ENCODE measurements around the gene MYOZ2.
"Not testable (repeated sequence)": the region's sequence is repeated elsewhere in the genome, so short reads cannot be mapped to it uniquely, and the experiment has no call there.

MYOZ2 gene

DNA sequence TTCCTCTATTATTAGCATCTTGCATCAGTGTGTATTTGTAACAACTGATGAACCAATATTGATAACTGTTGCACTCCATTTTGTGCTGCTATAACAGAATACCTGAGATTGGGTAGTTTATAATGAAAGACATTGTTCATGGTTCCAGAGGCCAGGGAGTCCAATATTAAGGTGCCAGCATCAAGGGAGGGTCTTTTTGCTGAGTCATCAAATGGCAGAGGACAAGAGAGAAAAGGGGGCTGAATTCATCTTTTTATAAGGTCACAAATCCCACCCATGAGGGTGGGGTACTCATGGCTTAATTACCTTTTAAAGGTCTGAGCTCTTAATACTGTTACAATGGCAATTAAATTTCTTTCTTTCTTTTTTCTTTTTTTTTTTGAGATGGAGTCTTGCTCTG lies 7.2 kb downstream of the MYOZ2 start:
- H3K9me3 Mint-ChIP-seq, result no peaks in the 10 kb centered on the region
- H3K36me3 Mint-ChIP-seq (ENCODE audit: low read depth), result no peaks in the 10 kb centered on the region
- H3K27ac Mint-ChIP-seq, result no peak overlapping the region
- no peak overlapping the region for H3K4me3 Mint-ChIP-seq
- no peaks in the 10 kb centered on the region for H3K27me3 Mint-ChIP-seq (ENCODE audit: low read depth)
- H3K4me1 Mint-ChIP-seq (ENCODE audit: low read depth), result peaks cover 6% of the 10 kb centered on the region

DNA sequence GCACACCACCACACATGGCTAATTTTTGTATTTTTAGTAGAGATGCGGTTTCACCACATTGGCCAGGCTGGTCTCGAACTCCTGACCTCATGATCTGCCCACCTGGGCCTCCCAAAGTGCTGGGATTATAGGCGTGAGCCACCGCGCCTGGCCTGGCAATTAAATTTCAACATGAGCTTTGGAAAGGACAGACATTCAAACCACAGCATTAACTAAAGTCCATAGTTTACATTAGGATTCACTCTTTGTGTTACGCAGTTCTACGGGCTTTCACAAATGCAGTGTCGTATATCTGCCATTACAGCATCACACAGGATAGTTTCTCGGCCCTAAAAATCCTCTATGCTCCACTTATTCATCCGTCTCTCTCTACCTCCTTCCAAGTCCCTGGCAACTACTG lies 7.7 kb downstream of the MYOZ2 start:
- H3K4me3 Mint-ChIP-seq; H3K27me3 Mint-ChIP-seq (ENCODE audit: low read depth); H3K36me3 Mint-ChIP-seq (ENCODE audit: low read depth); H3K4me1 Mint-ChIP-seq (ENCODE audit: low read depth); H3K9me3 Mint-ChIP-seq; H3K27ac Mint-ChIP-seq: not testable (repeated sequence)

DNA sequence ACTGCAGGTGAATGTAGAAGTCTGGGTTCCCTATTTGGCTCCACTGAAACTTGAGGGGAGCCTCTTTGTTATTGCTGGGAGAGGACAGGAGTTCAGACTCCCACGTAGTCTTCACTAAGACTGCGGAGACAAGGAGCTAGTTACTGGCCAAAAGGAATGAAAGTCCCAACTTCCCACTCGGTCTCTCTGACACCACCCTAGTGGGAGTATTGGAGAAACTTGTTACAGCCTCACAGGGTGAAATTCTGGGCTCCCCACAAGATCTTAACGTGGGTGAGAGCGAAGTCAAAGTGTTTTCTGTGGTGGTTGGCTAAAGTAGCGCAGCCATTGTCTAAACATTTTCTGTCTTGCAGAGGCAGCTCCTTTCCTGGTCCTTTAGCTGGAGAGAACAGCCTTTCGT lies 13.5 kb downstream of the MYOZ2 start:
- no peaks in the 10 kb centered on the region for H3K36me3 Mint-ChIP-seq (ENCODE audit: low read depth)

DNA sequence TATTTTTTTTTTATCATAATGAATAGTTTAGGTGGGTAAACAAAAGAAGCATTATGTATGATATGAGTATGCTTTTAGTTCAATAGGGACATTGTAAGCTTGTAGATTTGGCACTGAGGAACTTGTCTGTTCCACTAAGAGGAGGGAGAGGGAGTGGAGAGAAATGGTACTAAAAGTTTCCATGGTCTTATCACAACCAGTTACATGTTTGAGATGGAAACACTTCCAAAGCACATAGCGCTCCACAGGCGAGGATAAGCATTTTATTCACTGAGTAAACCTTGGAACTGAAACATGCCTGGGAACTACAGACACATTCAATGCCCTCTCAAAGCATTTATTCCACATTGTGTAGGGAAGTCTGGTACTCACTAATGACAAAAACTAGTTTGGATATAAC lies 15.5 kb downstream of the MYOZ2 start:
- Mint-ChIP-seq H3K4me3 (no peak overlapping the region), H3K27ac (no peak overlapping the region), H3K9me3 (no peaks in the 10 kb centered on the region), H3K36me3 (ENCODE audit: low read depth) (no peaks in the 10 kb centered on the region), H3K27me3 (ENCODE audit: low read depth) (peaks cover 9% of the 10 kb centered on the region), H3K4me1 (ENCODE audit: low read depth) (no peaks in the 10 kb centered on the region)

More for the DNA sequence above, 13.5 kb downstream of the MYOZ2 start:
- no peak overlapping the region for H3K4me3 Mint-ChIP-seq
- H3K9me3 Mint-ChIP-seq, result no peaks in the 10 kb centered on the region
- no peak overlapping the region for H3K27ac Mint-ChIP-seq
- H3K4me1 Mint-ChIP-seq (ENCODE audit: low read depth), result no peaks in the 10 kb centered on the region
- no peaks in the 10 kb centered on the region for H3K27me3 Mint-ChIP-seq (ENCODE audit: low read depth)

DNA sequence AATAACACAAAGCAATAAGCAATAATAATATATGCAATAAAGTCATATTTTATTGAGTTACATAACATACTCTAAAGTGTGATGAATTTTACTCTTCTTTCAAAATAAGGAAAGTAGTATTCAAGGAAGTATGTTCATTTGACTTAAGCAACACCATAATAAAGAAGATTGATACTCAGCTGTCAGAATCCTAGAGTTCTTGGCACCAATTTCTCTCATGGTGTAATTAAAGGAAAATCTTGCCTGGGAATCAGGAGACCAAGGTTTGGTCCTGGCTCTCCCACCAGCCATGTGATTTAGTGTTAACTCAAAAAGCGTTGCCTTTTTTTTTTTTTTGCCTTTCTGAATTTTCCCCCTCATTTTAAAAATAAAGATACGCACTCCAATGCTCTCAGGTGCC lies 17.1 kb downstream of the MYOZ2 start:
- Mint-ChIP-seq H3K36me3 (ENCODE audit: low read depth) (no peaks in the 10 kb centered on the region), H3K27ac (no peak overlapping the region)

DNA sequence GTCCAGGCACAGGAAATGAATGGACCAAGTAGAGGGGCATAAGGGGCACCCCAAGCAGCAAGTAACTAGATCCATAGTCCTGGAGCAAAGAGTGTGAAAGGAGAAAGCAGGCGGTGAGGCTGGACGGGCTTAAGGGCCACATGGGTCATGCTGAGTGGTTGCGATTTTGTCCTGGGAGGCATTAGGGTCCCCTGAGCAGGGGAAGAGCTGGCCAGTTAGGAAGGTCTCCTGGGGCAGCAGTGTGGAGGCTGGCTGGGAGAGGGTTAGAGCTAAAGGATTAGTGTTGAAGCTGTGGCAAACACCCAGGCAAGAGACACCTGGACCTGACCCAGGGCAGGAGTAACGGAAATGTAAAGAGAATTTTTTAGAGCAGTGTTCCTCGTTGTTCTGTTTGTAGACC lies 26.5 kb downstream of the MYOZ2 start:
- H3K36me3 Mint-ChIP-seq (ENCODE audit: low read depth), result no peaks in the 10 kb centered on the region
- H3K9me3 Mint-ChIP-seq, result no peaks in the 10 kb centered on the region
- no peak overlapping the region for H3K27ac Mint-ChIP-seq
- H3K4me1 Mint-ChIP-seq (ENCODE audit: low read depth), result no peaks in the 10 kb centered on the region
- H3K27me3 Mint-ChIP-seq (ENCODE audit: low read depth), result peaks cover 6% of the 10 kb centered on the region
- H3K4me3 Mint-ChIP-seq, result no peak overlapping the region

More for the DNA sequence above, 17.1 kb downstream of the MYOZ2 start:
- Mint-ChIP-seq H3K4me3 (no peak overlapping the region), H3K4me1 (ENCODE audit: low read depth) (no peaks in the 10 kb centered on the region), H3K27me3 (ENCODE audit: low read depth) (peaks cover 9% of the 10 kb centered on the region), H3K9me3 (no peaks in the 10 kb centered on the region)

DNA sequence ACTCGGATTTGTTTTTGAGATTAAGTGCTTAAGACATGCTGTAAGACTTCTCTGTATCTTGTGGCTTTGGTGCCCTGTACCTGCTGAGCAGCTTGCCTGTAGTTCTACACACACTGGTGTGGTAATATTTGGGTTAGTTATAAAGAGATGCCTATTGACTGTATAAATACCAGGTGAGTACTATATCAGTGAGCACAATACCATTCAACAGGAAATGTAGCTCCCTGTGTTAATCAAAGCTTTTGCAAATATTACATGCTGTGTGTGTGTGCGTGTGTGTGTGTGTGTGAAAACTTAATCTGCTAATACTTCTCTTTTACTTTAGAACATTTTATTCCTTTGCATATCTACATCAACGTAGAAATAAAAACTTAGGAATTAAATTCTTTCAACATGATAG lies 30.1 kb downstream of the MYOZ2 start:
- no peaks in the 10 kb centered on the region for H3K36me3 Mint-ChIP-seq (ENCODE audit: low read depth)
- no peak overlapping the region for H3K27ac Mint-ChIP-seq
- no peaks in the 10 kb centered on the region for H3K9me3 Mint-ChIP-seq
- H3K4me3 Mint-ChIP-seq, result no peak overlapping the region
- peaks cover 6% of the 10 kb centered on the region for H3K27me3 Mint-ChIP-seq (ENCODE audit: low read depth)
- H3K4me1 Mint-ChIP-seq (ENCODE audit: low read depth), result no peaks in the 10 kb centered on the region

DNA sequence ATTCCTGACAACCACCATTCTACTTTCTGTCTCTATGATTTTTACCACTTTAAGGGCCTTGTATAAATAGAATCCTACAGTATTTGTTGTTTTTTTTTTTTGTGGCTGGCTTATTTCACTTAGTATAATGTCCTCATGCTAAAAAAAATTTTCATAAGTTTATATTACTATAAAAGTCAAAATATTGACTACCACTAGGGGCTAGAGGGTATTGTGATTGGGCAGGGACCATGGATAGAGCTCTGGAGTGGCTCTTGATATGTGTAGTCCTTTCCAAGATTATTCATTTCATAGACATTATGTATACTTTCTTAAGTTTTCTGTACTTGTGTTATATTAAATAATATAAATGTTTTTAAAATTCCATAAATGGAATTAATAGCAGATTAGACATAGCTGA lies 34.6 kb downstream of the MYOZ2 start:
- no peaks in the 10 kb centered on the region for H3K36me3 Mint-ChIP-seq (ENCODE audit: low read depth)
- no peaks in the 10 kb centered on the region for H3K27me3 Mint-ChIP-seq (ENCODE audit: low read depth)
- H3K4me3 Mint-ChIP-seq, result no peak overlapping the region
- no peak overlapping the region for H3K27ac Mint-ChIP-seq
- H3K9me3 Mint-ChIP-seq, result no peaks in the 10 kb centered on the region
- no peaks in the 10 kb centered on the region for H3K4me1 Mint-ChIP-seq (ENCODE audit: low read depth)

DNA sequence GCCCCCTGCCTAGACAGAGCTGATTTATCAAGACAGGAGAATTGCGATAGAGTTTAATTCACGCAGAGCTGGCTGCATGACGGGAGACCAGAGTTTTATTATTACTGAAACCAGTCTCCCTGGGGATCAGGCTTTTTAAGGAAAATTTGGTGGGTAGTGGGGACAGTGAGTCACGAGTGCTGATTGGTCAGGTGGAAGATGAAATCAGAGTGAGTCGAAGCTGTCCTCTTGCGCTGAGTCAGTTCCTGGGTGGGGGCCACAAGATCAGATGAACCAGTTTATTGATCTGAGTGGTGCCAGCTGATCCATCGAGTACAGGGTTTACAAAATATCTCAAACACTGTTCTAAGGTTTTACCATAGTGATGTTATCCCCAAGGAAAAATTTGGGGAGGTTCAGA lies 36.6 kb downstream of the MYOZ2 start:
- Mint-ChIP-seq H3K27me3 (ENCODE audit: low read depth) (no peaks in the 10 kb centered on the region), H3K36me3 (ENCODE audit: low read depth) (no peaks in the 10 kb centered on the region), H3K4me1 (ENCODE audit: low read depth) (no peaks in the 10 kb centered on the region), H3K4me3 (no peak overlapping the region), H3K27ac (no peak overlapping the region), H3K9me3 (no peaks in the 10 kb centered on the region)

DNA sequence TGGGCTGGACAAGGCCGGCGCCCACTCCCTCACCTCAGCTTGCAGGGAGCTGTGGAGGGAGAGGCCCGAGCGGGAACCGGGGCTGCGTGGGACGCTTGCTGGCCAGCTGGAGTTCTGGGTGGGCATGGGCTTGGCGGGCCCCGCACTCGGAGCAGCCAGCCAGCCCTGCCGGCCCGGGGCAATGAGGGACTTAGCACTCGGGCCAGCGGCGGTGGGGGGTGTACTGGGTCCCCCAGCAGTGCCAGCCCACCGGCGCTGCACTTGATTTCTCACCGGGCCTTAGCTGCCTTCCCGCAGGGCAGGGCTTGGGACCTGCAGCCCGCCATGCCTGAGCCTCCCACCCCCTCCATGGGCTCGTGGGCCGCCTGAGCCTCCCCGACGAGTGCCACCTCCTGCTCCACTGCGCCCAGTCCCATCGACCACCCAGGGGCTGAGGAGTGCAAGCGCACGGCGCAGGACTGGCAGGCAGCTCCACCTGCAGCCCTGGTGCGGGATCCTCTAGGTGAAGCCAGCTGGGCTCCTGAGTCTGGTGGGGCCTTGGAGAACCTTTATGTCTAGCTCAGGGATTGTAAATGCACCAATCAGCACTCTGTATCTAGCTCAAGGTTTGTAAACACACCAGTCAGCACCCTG lies 38.2 kb downstream of the MYOZ2 start:
- H3K36me3 Mint-ChIP-seq (ENCODE audit: low read depth); H3K4me3 Mint-ChIP-seq; H3K9me3 Mint-ChIP-seq; H3K4me1 Mint-ChIP-seq (ENCODE audit: low read depth); H3K27me3 Mint-ChIP-seq (ENCODE audit: low read depth); H3K27ac Mint-ChIP-seq: not testable (repeated sequence)

DNA sequence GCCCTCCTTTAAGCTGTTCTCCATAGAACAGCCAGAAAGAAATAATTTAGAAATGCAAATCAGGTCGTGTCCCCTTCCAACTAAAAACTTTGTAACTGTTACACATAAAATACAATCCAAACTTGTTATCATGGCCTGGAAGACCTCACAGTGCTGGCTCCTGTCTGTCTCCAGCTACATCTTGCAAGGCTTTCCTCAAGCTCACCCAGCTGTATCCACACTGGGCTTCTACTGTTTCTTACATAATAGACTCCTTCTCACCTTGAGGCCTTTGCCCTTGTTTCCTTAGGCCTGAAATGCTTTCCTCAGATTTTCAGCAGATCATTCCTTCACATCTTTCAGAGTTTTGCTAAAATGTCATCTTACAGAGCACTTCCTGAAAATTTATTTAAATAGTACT lies 43.4 kb downstream of the MYOZ2 start:
- peaks cover 3% of the 10 kb centered on the region for H3K27me3 Mint-ChIP-seq (ENCODE audit: low read depth)
- H3K36me3 Mint-ChIP-seq (ENCODE audit: low read depth), result no peaks in the 10 kb centered on the region
- H3K9me3 Mint-ChIP-seq, result no peaks in the 10 kb centered on the region
- no peak overlapping the region for H3K27ac Mint-ChIP-seq
- H3K4me3 Mint-ChIP-seq, result no peak overlapping the region
- H3K4me1 Mint-ChIP-seq (ENCODE audit: low read depth), result no peaks in the 10 kb centered on the region

DNA sequence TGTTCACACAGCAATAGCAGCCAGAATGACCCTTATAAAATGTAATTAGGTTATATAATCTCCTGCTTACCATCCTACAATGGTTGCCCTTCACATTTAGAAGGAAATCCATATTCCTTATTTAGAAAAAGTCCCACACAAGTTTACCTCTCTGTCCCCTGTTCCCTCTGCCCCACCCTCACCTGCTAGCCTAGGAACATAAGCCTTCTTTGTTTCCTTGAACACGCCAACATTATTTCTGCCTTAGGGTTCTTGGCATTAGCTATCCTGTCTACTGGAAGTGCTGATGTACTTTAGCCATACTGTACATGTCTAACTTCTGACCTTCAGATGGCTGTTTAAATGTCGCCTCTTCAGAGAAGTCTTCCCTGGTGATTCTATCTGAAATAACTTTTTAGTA lies 48.5 kb downstream of the MYOZ2 start:
- no peak overlapping the region for H3K4me3 Mint-ChIP-seq
- no peak overlapping the region for H3K27ac Mint-ChIP-seq
- no peaks in the 10 kb centered on the region for H3K4me1 Mint-ChIP-seq (ENCODE audit: low read depth)
- H3K27me3 Mint-ChIP-seq (ENCODE audit: low read depth), result no peaks in the 10 kb centered on the region
- H3K9me3 Mint-ChIP-seq, result no peaks in the 10 kb centered on the region
- no peaks in the 10 kb centered on the region for H3K36me3 Mint-ChIP-seq (ENCODE audit: low read depth)

DNA sequence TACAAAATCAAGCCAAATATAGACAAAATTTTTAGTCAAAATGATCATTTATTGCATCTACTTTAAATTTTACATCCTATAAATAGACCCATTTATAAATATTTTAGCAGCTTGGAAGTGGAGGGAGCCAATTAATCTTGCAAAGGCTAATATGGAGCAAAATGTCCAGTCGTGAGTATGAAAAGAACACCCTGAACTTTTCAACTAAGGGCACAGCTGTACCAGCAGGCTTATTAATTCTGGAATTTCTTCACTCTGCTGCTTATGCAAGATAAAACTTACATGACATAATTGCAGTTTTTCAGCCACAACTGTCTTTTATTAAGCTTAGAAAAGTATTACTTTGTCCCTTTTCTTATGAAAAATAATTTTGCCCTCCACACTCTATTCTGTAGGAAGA lies 54.0 kb downstream of the MYOZ2 start:
- no peaks in the 10 kb centered on the region for H3K27me3 Mint-ChIP-seq (ENCODE audit: low read depth)
- H3K27ac Mint-ChIP-seq, result no peak overlapping the region
- H3K36me3 Mint-ChIP-seq (ENCODE audit: low read depth), result no peaks in the 10 kb centered on the region
- H3K4me3 Mint-ChIP-seq, result no peak overlapping the region
- no peaks in the 10 kb centered on the region for H3K4me1 Mint-ChIP-seq (ENCODE audit: low read depth)
- no peaks in the 10 kb centered on the region for H3K9me3 Mint-ChIP-seq

DNA sequence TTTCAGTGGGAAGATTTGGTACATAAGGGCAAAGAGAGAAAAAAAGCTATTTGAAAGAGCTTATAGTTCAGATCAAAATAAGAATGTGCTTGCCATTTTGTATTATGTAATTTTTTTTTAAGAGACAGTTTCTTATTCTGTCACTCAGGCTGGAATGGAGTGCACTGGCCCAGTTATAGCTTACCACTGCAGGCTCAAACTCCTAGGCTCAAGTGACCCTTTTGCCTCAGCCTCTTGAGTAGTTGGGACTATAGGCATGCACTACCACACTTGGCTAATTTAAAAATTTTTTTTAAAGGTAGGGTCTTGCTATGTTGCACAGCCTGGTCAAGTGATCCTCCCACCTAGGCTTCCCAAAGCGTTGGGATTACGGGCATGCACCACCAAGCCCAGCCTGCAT lies 54.7 kb downstream of the MYOZ2 start:
- Mint-ChIP-seq H3K27ac (no peak overlapping the region), H3K9me3 (no peaks in the 10 kb centered on the region), H3K4me1 (ENCODE audit: low read depth) (no peaks in the 10 kb centered on the region), H3K27me3 (ENCODE audit: low read depth) (no peaks in the 10 kb centered on the region), H3K4me3 (no peak overlapping the region), H3K36me3 (ENCODE audit: low read depth) (no peaks in the 10 kb centered on the region)

DNA sequence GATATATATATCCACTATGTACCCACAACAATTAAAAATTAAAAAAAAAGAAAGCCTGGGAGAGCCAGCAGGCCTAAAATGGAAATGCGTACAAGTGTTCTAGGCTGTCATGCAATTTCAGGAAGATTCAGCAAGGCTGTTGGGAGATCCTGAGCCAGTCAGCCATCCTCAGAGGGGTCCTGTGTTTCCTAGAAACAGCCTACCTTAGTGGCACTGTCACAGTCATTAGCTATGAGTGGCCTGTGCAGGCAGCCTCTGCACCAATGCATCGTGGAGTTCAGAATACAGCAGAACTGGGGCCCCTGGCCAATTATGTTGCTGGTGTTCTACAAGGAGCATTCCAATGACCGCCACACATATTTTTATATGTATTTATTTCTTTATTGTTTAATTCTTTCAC lies 55.9 kb downstream of the MYOZ2 start:
- no peak overlapping the region for H3K4me3 Mint-ChIP-seq
- H3K27ac Mint-ChIP-seq, result no peak overlapping the region
- H3K36me3 Mint-ChIP-seq (ENCODE audit: low read depth), result no peaks in the 10 kb centered on the region
- no peaks in the 10 kb centered on the region for H3K27me3 Mint-ChIP-seq (ENCODE audit: low read depth)
- H3K9me3 Mint-ChIP-seq, result no peaks in the 10 kb centered on the region
- no peaks in the 10 kb centered on the region for H3K4me1 Mint-ChIP-seq (ENCODE audit: low read depth)

DNA sequence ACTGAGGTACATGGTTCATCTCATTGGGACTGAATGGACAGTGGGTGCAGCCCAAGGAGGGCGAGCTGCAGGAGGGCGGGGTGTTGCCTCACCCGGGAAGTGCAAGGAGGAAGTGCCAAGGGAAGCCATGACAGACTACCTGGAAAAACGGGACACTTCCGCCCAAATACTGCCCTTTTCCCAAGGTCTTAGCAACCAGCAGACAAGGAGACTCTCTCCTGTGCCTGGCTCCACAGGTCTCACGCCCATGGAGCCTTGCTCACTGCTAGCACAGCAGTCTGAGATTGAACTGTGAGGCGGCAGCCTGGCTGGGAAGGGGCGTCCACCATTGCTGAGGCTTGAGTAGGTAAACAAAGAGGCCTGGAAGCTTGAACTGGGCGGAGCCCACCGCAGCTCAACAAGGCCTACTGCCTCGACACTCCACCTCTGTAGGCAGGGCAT lies 62.2 kb downstream of the MYOZ2 start:
- Mint-ChIP-seq H3K27me3 (ENCODE audit: low read depth) (peaks cover 7% of the 10 kb centered on the region), H3K36me3 (ENCODE audit: low read depth) (no peaks in the 10 kb centered on the region), H3K4me1 (ENCODE audit: low read depth) (no peaks in the 10 kb centered on the region)

More for the DNA sequence above, 62.2 kb downstream of the MYOZ2 start:
- Mint-ChIP-seq H3K27ac (no peak overlapping the region), H3K4me3 (no peak overlapping the region), H3K9me3 (no peaks in the 10 kb centered on the region)

All from T-helper 1 cell treated with Interleukin-12 subunit alpha and Interleukin-12 subunit beta and Interleukin-4 antibody, amounts not matched to agents 30 μg/mL and 1 μg/mL, for 36 hours (primary cell).